Calu3 (cell line): ENCODE results near the gene WIPI1. TPM values are rescaled to one million over a fixed set of nuclear protein-coding genes. Genes with fewer than 3 reads are reported as not detected.

ENCODE experiments used
- BruUV-seq: library from RNA; stranded (reverse); fragments of 400-500 nt; replicated peaks from 2 replicates; lab custom pipeline; 2021; lab: Mats Ljungman, UMichigan
- CTCF ChIA-PET: fragments of 300-600 bp; sonication (Branson Sonifier 250); formaldehyde crosslinking; loops from one replicate; lab custom pipeline; 2022; ENCODE audit warnings: antibody characterized with exemption; lab: Charles Lee
- DNase-seq: peaks from one replicate; pipeline ENCODE4 v3.0.0; 2022
- H3K27ac Mint-ChIP-seq: one replicate; pipeline ENCODE4 v1.8.0; 2022; ENCODE audit warnings: mixed read lengths; ENCODE audit not compliant: unreplicated experiment
- H3K27me3 Mint-ChIP-seq: one replicate; pipeline ENCODE4 v1.8.0; 2022; ENCODE audit warnings: mixed read lengths; ENCODE audit not compliant: unreplicated experiment
- H3K36me3 Mint-ChIP-seq: one replicate; pipeline ENCODE4 v1.8.0; 2022; ENCODE audit warnings: mild to moderate bottlenecking, moderate library complexity, mixed read lengths; ENCODE audit not compliant: insufficient read depth, unreplicated experiment
- H3K4me1 Mint-ChIP-seq: one replicate; pipeline ENCODE4 v1.8.0; 2022; ENCODE audit warnings: mild to moderate bottlenecking, low read depth, mixed read lengths; ENCODE audit not compliant: unreplicated experiment
- H3K4me3 Mint-ChIP-seq: one replicate; pipeline ENCODE4 v1.8.0; 2022; ENCODE audit warnings: mild to moderate bottlenecking, low read depth, moderate library complexity, mixed read lengths; ENCODE audit not compliant: unreplicated experiment
- H3K9me3 Mint-ChIP-seq: one replicate; pipeline ENCODE4 v1.8.0; 2022; ENCODE audit warnings: low read depth, mixed read lengths; ENCODE audit not compliant: unreplicated experiment
- CTCF ChIP-seq: fragments of 200-600 bp; IDR thresholded peaks from one replicate; pipeline ENCODE4 v1.8.0; 2022; ENCODE audit warnings: antibody characterized with exemption; ENCODE audit not compliant: unreplicated experiment
- intact Hi-C: fragments of 100-400 bp; cut with micrococcal nuclease; formaldehyde crosslinking; loops from one replicate; pipeline ENCODE4 v1.10.0; 2022; ENCODE audit not compliant: unreplicated experiment
- total RNA-seq: library from RNA; stranded (reverse); gene quantifications from 2 replicates; pipeline ENCODE4 v1.2.3, GENCODE V29; 2022

WIPI1 gene
- total RNA-seq, 1 experiment from 2014 or later = 43.4 TPM

- no peak overlapping the region for H3K4me3 Mint-ChIP-seq
- no TSS peak for BruUV-seq
- peaks cover 28% of the 10 kb centered on the region for H3K36me3 Mint-ChIP-seq
- H3K9me3 Mint-ChIP-seq = no peaks in the 10 kb centered on the region
- intact Hi-C loops = no loop called here
- H3K4me1 Mint-ChIP-seq = no peaks in the 10 kb centered on the region
- DNase-seq = no peak
- no peak for TF ChIP-seq CTCF
- H3K27ac Mint-ChIP-seq = no peak overlapping the region
- no peaks in the 10 kb centered on the region for H3K27me3 Mint-ChIP-seq
- CTCF ChIA-PET = interaction anchor here (0.6 kb wide), 1 partner anchor 15 kb away, joined by 3 read pairs; no protein-coding TSS in a partner anchor
Observed at GRCh38 chr17:68452724-68453290, 4.5 kb downstream of the WIPI1 start.

GRCh38 chr17:68451670-68452354 is 5.5 kb downstream of the WIPI1 start:
- Mint-ChIP-seq H3K27ac (no peak overlapping the region), H3K4me3 (no peak overlapping the region), H3K27me3 (no peaks in the 10 kb centered on the region), H3K36me3 (peaks cover 18% of the 10 kb centered on the region), H3K4me1 (no peaks in the 10 kb centered on the region), H3K9me3 (no peaks in the 10 kb centered on the region)
- no peak for DNase-seq
- intact Hi-C loops = no loop called here
- CTCF ChIA-PET = no interaction called here
- no peak for TF ChIP-seq CTCF
- no TSS peak for BruUV-seq

GRCh38 chr17:68450801-68451200 is 6.5 kb downstream of the WIPI1 start:
- Mint-ChIP-seq H3K9me3 (no peaks in the 10 kb centered on the region), H3K27ac (no peak overlapping the region), H3K4me3 (no peak overlapping the region), H3K27me3 (no peaks in the 10 kb centered on the region), H3K36me3 (peaks cover 10% of the 10 kb centered on the region), H3K4me1 (no peaks in the 10 kb centered on the region)
- intact Hi-C loops = no loop called here
- no TSS peak for BruUV-seq
- CTCF ChIA-PET = no interaction called here
- no peak for DNase-seq
- no peak for TF ChIP-seq CTCF

GRCh38 chr17:68450391-68450790 is 6.9 kb downstream of the WIPI1 start:
- no peak for DNase-seq
- no TSS peak for BruUV-seq
- CTCF ChIA-PET = no interaction called here
- Mint-ChIP-seq H3K27ac (no peak overlapping the region), H3K9me3 (no peaks in the 10 kb centered on the region), H3K27me3 (no peaks in the 10 kb centered on the region), H3K36me3 (peaks cover 13% of the 10 kb centered on the region), H3K4me3 (no peak overlapping the region), H3K4me1 (no peaks in the 10 kb centered on the region)
- intact Hi-C loops = no loop called here
- TF ChIP-seq CTCF = no peak
